ENCODE data around the gene NQO2. TPM values are rescaled to one million over a fixed set of nuclear protein-coding genes. Genes with fewer than 3 reads are reported as not detected.

Gene NQO2
- total RNA-seq, 4 donors from 2014 or later: 37.2 to 89.7 (median 43.3) TPM

DNA sequence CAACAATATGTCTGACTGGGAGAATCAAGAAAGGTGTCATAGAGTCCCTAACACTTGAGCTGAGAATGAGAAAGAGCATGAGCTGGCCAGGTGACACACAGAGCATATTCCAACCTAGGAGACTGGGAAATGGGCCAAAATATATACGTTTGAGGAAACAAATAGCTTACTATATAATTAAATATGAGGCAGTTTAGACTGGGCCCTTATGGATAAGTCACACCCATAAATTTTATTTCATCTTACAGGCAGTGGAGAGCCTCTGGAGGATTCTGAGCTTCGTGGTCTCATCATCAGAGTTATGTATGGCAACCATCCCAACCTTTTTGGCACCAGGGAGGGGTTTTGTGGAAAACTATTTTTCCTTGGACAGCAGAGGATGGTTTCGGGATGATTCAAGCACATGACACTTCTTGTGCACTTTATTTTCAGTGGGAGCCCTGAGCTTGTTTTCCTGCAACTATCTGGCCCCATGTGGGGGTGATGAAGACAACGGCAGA is 12.9 kb upstream of the NQO2 start:
- TF ChIP-seq, protein P1, sequence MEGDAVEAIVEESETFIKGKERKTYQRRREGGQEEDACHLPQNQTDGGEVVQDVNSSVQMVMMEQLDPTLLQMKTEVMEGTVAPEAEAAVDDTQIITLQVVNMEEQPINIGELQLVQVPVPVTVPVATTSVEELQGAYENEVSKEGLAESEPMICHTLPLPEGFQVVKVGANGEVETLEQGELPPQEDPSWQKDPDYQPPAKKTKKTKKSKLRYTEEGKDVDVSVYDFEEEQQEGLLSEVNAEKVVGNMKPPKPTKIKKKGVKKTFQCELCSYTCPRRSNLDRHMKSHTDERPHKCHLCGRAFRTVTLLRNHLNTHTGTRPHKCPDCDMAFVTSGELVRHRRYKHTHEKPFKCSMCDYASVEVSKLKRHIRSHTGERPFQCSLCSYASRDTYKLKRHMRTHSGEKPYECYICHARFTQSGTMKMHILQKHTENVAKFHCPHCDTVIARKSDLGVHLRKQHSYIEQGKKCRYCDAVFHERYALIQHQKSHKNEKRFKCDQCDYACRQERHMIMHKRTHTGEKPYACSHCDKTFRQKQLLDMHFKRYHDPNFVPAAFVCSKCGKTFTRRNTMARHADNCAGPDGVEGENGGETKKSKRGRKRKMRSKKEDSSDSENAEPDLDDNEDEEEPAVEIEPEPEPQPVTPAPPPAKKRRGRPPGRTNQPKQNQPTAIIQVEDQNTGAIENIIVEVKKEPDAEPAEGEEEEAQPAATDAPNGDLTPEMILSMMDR (IDR thresholded peaks at IDR 0.05; ENCODE audit: low read depth): no peak

DNA sequence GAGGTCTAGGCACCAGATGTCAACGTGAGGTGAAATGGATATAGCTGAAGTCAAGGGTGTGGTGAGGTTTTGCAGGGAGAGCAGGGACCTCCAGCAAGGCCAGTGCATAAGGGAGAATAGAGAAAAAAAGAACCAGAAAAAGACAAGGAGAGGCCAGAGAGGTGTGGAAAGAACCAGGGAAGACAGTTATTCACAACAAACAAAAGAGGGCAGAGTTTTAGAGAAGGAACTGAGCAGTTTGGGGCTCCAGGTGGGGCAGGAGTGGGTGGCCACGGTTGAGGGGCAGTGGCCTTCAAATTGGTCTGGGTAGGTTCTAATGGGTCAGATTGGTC is 11.6 kb upstream of the NQO2 start:
- TF ChIP-seq, protein P1 (IDR thresholded peaks at IDR 0.05; ENCODE audit: low read depth): no peak

DNA sequence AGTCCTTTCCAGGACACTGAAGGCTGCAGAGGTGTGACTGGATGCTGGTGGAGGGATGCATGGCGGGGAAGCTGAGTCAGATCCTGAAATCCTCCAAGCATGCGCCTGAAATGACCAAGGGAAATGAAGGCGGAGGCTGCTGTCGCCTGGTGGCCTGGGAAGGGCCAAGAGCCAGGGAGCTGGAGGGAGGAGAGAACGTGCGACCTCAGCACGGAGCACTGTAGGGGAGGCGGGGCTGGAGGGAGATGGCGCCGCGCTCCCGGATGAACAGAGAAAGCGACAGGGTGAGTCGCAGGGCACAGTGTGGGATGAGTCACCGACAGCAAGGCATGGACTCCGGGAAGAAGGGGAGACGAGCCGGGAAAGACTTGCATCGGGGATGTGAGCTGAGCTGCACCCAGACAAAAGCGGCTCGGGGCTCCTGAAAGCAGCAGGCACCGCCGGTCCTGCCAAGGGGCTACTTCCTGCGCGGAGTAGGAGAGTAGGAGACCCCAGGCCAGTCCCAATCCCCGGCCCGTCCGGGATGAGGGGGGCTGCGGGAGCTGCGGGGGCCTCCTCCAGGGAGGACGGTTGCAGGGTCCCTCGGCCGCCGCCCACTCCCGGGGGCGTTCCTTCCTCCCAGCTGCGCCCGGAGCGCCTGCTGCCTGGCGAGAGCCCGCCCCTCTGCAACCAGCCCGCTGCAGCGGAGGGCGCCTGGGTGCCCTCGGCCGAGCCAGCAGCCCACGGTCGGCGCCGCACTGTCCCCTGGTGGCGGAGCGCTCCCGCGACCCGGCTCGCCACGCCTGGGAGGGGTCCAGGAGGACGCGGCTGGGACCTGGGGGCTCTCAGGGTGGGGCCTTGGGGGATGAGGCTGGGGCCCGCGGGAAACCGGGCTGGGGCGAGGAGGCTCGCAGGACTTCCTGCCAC is 11.0 kb upstream of the NQO2 start:
- TF ChIP-seq, protein P1 (IDR thresholded peaks at IDR 0.05; ENCODE audit: low read depth): no peak

DNA sequence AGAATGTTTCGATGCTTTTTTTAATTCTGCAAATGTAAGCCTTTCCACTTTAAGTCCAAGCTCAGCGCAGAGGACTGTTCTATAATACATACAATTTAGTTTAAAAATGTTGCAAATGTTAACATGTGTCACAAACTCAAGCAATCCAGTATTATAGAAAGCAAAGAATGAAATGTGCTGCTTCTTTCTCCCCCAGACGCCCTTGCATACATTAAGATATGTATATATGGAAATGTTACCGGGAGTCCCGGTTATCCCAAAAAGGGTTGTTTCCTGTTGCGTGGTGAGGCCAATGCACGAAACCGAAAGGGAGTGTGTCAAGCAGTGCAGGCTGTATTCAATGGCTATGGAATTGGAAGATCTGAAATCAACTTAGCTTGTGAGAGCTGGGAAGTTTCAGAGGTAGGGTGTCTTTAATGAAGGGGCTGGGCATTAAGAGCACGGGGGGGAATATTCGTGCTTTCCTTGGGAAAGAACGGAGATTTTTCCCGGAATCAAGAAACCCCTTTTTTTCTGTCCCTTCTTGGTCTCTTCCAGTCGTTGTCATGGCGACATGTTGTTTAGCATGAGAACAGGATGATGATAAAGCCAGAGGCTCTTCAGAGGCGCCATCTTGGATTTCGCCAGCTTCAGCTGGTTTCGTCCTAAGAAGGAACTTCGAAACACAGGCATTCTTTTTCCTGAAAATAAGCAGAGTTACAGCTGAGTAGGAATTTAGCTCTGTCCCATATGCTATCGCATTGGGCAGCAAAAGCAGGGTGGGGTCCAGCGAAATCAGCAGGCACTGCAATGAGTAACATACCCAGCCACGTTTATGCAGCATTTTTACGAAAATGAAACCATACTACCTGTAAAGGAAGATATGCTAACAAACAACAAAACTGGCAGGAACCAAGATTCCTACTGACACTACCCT is 10.1 kb upstream of the NQO2 start:
- TF ChIP-seq, protein P1 (IDR thresholded peaks at IDR 0.05; ENCODE audit: low read depth): no peak

DNA sequence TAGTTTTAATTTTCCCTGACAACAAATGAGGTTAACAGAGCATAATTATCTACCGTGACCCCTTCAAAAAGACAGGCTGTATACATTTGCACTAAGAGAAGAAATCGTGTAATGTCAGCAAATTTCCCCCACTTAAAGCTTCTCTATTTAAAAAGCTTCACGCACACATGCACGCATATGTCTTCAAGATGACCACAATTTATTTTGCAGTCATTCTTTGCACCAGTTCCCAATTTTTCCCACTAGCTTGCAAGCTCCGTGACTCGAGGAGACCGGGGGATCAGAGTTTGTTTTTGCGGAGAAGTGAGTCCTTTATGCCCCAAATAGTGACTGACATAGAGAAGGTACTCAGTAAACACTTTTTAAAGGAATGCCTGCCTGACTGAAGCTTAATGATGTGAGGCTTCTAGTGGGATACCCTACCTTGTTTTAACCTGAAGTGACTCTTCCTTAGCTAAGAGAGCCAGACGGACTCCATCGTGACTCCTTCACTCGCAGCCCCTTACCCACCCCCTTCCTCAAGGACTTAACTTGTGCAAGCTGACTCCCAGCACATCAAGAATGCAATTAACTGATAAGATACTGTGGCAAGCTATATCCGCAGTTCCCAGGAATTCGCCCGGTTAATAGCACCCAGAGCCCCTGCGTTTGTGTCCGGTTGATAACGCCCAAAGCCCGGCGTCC is 9.3 kb upstream of the NQO2 start:
- TF ChIP-seq, protein P1 (IDR thresholded peaks at IDR 0.05; ENCODE audit: low read depth): no peak

DNA sequence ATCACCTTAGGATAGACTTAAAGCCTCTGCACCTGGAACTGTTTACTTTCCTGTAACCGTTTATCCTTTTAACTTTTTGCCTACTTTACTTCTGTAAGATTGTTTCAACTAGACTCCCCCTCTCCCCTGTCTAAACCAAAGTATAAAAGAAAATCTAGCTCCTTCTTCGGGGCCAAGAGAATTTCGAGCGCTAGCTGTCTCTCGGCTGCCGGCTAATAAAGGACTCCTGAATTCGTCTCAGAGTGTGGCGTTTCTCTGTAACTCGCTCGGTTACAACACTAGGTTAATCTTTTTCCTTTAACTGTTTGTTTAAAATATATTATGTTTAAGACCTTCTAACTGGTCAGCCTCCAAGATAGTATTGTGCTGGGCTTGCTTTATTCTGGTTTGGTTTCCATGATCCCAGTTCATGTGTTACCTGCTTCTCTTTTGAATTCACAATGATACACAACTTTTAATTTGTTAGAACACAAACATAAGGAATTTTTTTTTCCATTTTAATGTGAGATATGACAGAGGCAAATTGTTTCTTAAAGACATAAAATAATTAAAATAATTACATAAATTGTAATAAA is 8.7 kb upstream of the NQO2 start:
- TF ChIP-seq, protein P1 (IDR thresholded peaks at IDR 0.05; ENCODE audit: low read depth): no peak
